Smooth muscle cell (in vitro differentiated cells): ENCODE results near the gene IL1R1. TPM values are rescaled to one million over a fixed set of nuclear protein-coding genes. Genes with fewer than 3 reads are reported as not detected.

Experiments
- DNase-seq: peaks from one replicate; lab custom pipeline; 2025; ENCODE audit not compliant: unreplicated experiment; lab: John Stamatoyannopoulos, UW
- H2AFZ ChIP-seq: fragments of 200-600 bp; sonication (generic); 2 replicates; pipeline ENCODE4 v1.6.0; 2016; ENCODE audit warnings: antibody characterized with exemption, low read depth, mild to moderate bottlenecking
- H3F3A ChIP-seq: fragments of 200-600 bp; sonication (generic); 2 replicates; pipeline ENCODE4 v1.6.0; 2017; ENCODE audit warnings: antibody characterized with exemption, low read depth
- H3K27ac ChIP-seq: fragments of 200-600 bp; sonication (generic); 2 replicates; pipeline ENCODE4 v1.5.1; 2016; ENCODE audit warnings: low read depth, mild to moderate bottlenecking
- H3K27me3 ChIP-seq: fragments of 200-600 bp; sonication (generic); 2 replicates; pipeline ENCODE4 v1.6.1; 2016; ENCODE audit warnings: low read depth, mild to moderate bottlenecking
- H3K36me3 ChIP-seq: fragments of 200-600 bp; sonication (generic); 2 replicates; pipeline ENCODE4 v1.5.1; 2016; ENCODE audit warnings: low read depth
- H3K4me1 ChIP-seq: fragments of 200-600 bp; sonication (generic); 2 replicates; pipeline ENCODE4 v1.5.1; 2016; ENCODE audit warnings: low read depth
- H3K4me2 ChIP-seq: fragments of 200-600 bp; sonication (generic); 2 replicates; pipeline ENCODE4 v1.6.0; 2016; ENCODE audit warnings: mild to moderate bottlenecking
- H3K4me3 ChIP-seq: fragments of 200-600 bp; sonication (generic); 2 replicates; pipeline ENCODE4 v1.5.1; 2016; ENCODE audit warnings: mild to moderate bottlenecking
- H3K79me2 ChIP-seq: fragments of 200-600 bp; sonication (generic); 2 replicates; pipeline ENCODE4 v1.6.0; 2016; ENCODE audit warnings: low read depth, mild to moderate bottlenecking
- H3K9ac ChIP-seq: fragments of 200-600 bp; sonication (generic); 2 replicates; pipeline ENCODE4 v1.6.0; 2016; ENCODE audit warnings: low read depth
- H3K9me3 ChIP-seq: fragments of 200-600 bp; sonication (generic); replicated peaks from 2 replicates; pipeline ENCODE4 v1.5.1; 2016; ENCODE audit warnings: low read depth
- H4K20me1 ChIP-seq: fragments of 200-600 bp; sonication (generic); 2 replicates; pipeline ENCODE4 v1.6.0; 2016; ENCODE audit warnings: low read depth
- WGBS: methylation state at CpG from one replicate; pipeline ENCODE4 v1.1.7; 2016; ENCODE audit warnings: low lambda C conversion rate; 5-methylcytosine and 5-hydroxymethylcytosine counted together
- polyA plus RNA-seq: library from polyadenylated mRNA; unstranded; fragments of >200 nt; fragmentation: Nextera tagmentation; extraction: Ambion mirVana; gene quantifications from 2 replicates; pipeline ENCODE4 v1.2.1, GENCODE V29; 2016
- total RNA-seq: library from RNA; depleted of rRNA; stranded (reverse); fragments of >200 nt; gene quantifications from 2 replicates; pipeline ENCODE4 v1.2.3, GENCODE V29; 2014
- TF ChIP-seq, protein P1 (sequence below): fragments of 200-600 bp; sonication (generic); IDR thresholded peaks from 2 replicates; pipeline ENCODE4 v1.5.1; 2017; ENCODE audit warnings: borderline replicate concordance, mild to moderate bottlenecking, antibody characterized with exemption; ENCODE audit not compliant: insufficient read depth, poor library complexity, severe bottlenecking

IL1R1 gene
- total and polyA plus RNA-seq, 2 experiments from 2014 or later = 26.8 to 32.4 TPM

DNA sequence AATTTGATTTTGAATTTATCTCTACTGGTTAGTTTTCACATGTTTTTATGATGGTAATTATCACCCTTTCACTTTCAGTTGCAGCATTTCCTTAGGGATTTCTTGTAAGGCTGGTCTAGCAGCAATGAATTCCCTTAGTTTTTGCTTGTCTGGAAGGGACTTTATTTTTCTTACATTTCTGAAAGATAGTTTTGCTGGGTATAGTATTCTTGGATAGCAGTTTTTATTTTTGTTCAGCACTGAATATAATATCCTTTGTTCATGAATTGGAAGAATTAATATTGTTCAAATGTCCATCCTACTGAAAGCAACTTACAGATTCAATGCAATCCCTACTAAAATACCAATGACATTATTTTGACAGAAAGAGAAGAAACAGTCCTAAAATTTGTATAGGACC is 74.5 kb downstream of the IL1R1 start:
- Histone ChIP-seq H2AFZ (no peak overlapping the region), H3K4me2 (no peak overlapping the region), H4K20me1 (no peaks in the 10 kb centered on the region), H3F3A (no peaks in the 10 kb centered on the region), H3K27me3 (no peaks in the 10 kb centered on the region), H3K79me2 (no peaks in the 10 kb centered on the region), H3K4me1 (no peaks in the 10 kb centered on the region), H3K27ac (no peak overlapping the region), H3K9ac (no peak overlapping the region), H3K9me3 (peaks cover 10% of the 10 kb centered on the region), H3K4me3 (no peak overlapping the region), H3K36me3 (peaks cover 12% of the 10 kb centered on the region)
- TF ChIP-seq, protein P1, sequence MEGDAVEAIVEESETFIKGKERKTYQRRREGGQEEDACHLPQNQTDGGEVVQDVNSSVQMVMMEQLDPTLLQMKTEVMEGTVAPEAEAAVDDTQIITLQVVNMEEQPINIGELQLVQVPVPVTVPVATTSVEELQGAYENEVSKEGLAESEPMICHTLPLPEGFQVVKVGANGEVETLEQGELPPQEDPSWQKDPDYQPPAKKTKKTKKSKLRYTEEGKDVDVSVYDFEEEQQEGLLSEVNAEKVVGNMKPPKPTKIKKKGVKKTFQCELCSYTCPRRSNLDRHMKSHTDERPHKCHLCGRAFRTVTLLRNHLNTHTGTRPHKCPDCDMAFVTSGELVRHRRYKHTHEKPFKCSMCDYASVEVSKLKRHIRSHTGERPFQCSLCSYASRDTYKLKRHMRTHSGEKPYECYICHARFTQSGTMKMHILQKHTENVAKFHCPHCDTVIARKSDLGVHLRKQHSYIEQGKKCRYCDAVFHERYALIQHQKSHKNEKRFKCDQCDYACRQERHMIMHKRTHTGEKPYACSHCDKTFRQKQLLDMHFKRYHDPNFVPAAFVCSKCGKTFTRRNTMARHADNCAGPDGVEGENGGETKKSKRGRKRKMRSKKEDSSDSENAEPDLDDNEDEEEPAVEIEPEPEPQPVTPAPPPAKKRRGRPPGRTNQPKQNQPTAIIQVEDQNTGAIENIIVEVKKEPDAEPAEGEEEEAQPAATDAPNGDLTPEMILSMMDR = no peak
- DNase-seq = no peak

DNA sequence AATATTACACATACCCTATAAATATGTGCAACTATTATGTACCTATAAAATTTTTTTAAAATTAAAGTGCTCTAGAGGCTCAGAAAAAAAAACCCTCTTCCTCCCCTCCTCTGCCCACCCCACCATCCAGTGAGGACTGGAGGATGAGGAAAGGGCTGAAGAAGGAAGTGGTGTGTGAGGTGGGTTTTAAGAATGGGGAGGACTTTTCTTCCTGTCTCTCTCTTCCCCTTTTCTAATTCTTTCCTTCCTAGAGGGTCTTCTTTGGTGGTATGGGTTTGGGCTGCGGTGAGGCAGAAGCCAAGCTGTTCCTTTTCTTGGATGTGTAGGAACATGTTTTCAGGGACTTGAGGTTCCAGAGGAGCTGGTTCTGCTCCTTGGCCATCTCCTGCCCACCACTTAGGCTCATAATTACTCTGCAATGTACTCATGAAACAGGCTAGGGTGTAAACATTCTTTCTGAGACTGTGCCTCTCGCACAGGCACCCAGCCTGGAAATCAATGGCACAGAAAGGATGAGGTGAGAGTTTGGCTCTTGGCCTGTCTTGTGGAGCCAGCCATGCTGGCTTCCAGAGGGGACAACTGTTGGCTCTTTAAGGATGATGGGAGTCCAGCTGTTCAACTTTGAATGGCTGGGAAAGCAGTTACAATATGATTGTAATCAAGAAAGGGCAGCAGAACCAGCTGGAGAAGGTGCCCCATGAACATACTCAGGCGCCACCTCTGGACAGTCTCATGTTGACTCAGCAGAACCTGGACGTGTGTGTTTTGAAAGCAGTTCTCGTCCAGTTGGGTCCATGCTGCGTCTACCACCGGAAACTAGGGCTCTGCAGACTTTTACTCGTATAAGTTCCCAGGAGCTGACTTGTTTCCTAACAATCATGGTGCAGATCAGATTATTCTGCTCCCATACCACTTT is 82.5 kb downstream of the IL1R1 start:
- Histone ChIP-seq H3K9ac (no peak overlapping the region), H3K27me3 (no peaks in the 10 kb centered on the region), H3F3A (peaks cover 20% of the 10 kb centered on the region), H3K79me2 (no peaks in the 10 kb centered on the region), H3K36me3 (no peaks in the 10 kb centered on the region), H2AFZ (no peak overlapping the region), H3K27ac (peak overlapping the region; percentile 97), H3K4me2 (no peak overlapping the region), H3K9me3 (no peaks in the 10 kb centered on the region), H3K4me3 (no peak overlapping the region), H4K20me1 (no peaks in the 10 kb centered on the region), H3K4me1 (peaks cover 17% of the 10 kb centered on the region)
- 87% methylated on average over 8 of the region's 8 CpGs for WGBS
- TF ChIP-seq, protein P1 = no peak
- DNase-seq = no peak

DNA sequence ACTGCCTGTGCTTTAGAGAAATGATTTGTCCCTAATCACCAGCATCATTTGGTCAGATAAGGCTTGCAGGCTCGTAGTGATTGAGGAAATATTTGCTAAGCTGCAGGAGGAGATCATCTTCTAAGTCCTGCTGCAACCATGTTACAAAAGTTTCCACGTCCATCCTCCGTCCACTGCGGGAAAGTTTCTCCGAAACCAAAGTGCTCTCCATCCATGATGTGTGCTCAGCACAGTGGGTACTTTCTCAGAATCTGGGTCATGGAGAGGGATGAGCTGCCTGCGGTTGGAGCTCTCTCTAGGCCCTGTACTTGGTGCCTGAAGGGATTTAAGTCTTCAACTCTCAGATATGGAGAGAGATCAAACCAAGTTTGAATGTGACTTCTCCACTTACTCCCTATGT is 83.6 kb downstream of the IL1R1 start:
- 71% methylated on average over 6 of the region's 6 CpGs for WGBS
- H3K9ac ChIP-seq = peak overlapping the region; percentile 81

More for the DNA sequence above, 83.6 kb downstream of the IL1R1 start:
- H3K27ac ChIP-seq = peak overlapping the region; percentile 97
- H2AFZ ChIP-seq = peak overlapping the region; percentile 88
- peaks cover 17% of the 10 kb centered on the region for H3K4me1 ChIP-seq
- H3F3A ChIP-seq = peaks cover 20% of the 10 kb centered on the region
- DNase-seq = no peak
- no peaks in the 10 kb centered on the region for H3K79me2 ChIP-seq
- H3K4me3 ChIP-seq = no peak overlapping the region
- no peaks in the 10 kb centered on the region for H3K36me3 ChIP-seq
- TF ChIP-seq, protein P1 = no peak
- no peaks in the 10 kb centered on the region for H3K9me3 ChIP-seq
- peak overlapping the region; percentile 61 for H3K4me2 ChIP-seq
- H3K27me3 ChIP-seq = no peaks in the 10 kb centered on the region
- no peaks in the 10 kb centered on the region for H4K20me1 ChIP-seq
